ENCODE results near the gene CTIF.
A peak's percentile ranks its signal among the peaks of the same experiment; 100 is the strongest.
"Not testable (repeated sequence)": the region's sequence is repeated elsewhere in the genome, so short reads cannot be mapped to it uniquely, and the experiment has no call there.

Gene CTIF

DNA sequence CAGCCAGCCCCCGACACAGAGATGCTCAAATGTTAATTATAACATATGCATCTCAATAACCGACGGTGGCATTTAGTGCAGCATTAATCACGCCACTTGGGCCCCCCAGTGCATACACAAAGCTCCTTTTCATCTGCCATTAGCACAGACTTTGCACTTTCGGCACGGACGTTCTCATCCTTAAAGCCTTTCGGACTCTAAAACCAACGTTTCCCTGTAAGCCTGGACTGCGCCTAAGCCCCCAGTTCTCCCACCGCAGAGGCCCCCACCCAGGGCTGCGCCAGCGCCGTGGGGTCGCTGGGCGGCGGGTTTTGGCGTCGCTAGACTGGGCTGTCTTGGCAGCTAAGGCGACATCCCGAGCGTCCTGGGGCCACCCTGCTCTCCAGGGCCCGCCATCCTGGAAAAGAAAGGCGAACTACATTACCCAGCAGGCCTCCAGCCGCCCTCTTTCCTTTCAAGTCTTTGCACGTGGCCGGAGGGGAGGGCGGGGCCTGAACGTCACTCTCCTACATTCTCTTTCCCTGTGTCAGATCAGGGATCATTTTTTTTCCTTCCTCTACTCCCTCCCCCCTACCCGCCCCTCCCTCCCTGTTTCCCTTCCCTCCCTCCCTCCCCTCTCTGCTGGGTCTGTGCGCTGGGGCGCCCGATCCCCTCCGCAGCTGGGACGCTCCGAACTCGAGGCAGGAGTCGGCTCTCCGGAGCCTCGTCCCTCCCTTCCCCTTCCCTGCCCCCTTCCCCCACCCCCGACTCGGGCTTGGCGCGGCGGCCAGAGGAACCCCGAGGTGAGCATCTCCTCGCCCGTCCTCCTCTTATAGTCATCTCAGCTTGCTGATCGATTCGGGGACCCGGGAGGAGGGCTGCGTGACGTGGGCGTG, at the start of gene CTIF:
TSS of gene CTIF (plus strand) at position 501 of the 875 bp plus-strand sequence. CDS start 80,535 bp downstream, outside the sequence.
- peak; percentile 93 to 94 for DNase-seq (ENCODE audit: low read depth in 2 of 2)

DNA sequence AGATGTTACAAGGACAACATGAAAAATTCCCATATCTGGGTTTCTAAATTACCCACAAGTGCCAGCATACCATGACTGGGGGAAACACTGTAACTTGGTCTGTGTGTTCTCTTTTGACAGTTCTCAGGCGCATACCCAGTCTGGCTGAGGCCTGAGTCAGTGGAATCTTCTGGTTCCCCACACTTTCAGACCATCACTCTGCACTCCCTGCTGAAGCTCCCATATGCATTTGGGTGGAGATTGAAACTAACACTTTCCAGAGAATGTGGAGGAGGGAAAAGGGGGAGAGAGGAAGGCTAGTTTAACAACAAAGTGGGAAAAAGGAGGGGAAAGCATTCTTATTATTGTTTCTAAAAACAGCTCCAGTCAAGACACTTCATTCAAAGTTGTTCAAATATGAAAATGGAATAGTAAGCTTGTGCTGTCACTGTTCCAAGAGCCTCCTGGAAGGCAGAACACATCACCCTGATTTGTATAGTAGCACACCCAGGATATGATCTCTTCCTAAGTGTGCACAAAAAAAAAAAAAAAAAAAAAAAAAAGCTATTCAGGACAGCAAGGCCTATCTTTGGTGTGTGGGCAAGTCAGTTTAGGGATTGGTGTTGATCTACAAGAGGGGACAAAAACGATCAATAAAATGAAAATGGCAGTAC, 48.1 kb upstream of the CTIF start:
- DNase-seq (ENCODE audit: low read depth in 2 of 2), result no peak

DNA sequence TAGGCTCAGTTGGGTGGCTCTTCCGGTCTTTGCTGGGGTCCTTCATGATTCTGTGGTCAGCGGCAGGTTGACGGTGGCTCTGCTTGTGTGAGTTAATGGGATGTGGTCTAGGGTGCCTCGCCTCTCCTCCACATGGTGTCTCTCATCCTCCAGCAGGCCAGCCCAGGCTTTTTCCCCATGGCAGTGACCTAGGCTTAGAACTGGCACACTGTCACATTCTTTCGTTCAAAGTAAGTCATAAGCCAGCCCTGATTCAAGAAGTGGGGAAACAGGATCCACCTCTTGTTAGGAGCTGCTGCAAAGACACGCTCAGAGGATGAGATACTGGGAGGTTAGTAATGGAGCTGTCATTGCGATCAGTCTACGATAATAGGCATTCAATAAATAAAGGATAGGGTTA, 46.0 kb upstream of the CTIF start:
- DNase-seq (ENCODE audit: low read depth in 2 of 2), result no peak

DNA sequence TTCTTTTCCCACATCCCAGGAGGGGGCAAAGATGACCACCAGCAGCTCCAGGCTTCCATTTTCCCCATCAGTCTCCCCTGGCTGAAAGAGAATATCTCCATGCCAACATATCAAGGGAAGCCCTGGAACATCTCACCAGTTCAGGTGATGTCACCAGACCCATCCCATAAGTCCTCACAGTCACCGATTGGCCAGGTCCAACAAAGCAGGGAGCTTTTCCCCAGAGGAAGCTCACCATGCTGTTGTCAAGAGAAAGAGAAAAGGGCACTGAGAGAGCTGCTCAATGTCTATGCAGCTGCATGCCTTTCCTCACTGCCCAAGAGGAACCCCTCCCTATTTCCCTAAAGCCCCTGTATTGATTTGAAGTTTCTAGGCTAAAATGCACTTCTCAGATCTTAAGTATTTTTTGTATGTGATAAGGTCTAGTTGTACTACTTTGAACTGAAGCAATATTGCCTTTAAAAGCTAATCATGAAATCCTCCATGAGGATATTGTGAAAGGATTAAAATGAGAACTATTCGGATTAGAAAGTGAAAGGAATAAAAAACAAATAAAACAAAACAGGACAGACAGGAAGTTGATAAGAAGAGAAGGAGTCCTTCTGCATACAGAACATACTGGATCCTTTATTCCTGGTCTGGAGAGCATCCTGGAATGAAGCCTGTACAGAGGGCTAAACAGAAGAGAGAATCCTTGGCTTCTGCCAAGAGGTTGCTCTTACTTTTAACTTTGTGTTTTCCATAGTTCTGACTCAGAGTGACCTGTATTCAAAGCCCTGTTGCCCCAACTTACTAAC, 45.2 kb upstream of the CTIF start:
- no peak for DNase-seq (ENCODE audit: low read depth in 2 of 2)

DNA sequence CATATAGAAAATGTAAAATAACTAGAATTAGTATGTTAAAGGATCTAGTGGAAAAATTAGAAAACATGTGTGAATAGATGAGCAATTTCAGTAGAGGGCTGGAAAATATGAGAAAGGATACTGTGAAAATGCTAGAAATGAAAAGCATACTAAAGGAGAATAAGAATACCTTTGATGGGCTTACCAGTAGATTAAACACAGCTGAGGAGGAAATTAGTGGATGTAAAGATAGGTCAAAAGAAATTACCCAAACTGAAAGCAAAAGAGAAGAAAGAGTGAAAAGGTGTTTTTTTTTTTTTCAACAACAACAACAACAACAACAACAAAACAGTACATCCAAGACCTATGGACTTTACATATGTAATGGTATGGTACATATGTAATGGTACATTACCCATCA, 41.0 kb upstream of the CTIF start:
- no peak for DNase-seq (ENCODE audit: low read depth in 2 of 2)

DNA sequence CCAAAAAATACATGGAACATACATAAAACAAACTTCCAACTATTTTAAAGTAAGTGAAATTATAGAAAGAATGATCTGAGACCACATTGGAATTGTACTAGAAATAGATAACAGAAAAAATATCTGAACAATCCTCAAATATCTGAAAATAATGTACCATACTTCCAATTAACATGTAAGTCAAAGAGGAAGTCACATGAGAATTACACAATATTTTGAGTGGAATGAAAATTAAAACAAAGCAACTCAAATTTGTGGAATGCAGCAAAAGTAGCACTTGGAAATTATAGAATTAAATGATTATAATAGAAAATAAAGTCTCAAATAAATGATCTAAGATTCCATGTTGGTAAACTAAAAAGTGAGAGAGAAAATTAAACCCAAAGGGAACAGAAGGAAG, 38.3 kb upstream of the CTIF start:
- DNase-seq (ENCODE audit: low read depth in 2 of 2), result no peak

DNA sequence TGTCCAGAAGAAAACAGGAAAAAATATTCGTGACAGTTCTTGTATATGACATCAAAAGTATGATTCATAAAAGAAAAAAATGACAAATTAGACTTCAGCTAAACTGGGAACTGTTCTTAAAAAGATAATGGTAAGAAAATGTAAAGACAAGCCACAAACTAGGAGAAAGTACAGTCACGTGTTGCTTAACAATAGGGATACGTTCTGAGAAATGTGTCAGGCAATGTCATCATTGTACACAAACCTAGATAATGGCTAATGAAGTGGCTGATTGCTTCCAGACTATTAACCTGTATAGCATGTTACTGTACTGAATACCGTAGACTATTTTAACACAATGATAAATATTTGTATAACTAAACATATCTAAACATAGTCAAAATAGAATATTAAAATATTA, 35.9 kb upstream of the CTIF start:
- DNase-seq (ENCODE audit: low read depth in 2 of 2), result no peak

DNA sequence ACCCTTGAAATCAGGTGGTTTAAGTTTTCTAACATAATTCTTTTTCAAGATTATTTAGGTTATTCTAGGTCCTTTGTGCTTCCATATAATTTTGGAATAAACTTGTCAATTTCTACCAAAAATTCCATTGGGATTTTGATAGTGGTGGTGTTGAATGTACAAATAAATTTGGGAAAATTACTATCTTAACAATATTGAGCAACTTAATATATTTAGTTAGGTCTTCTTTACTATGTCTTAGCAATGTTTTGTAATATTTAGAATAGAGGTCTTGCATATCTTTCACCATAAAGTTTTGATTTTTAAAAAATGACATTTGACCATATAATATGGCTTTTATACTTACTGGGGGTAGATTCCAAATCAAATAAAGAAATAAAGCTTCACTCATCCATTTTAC, 34.0 kb upstream of the CTIF start:
- no peak for DNase-seq (ENCODE audit: low read depth in 2 of 2)

DNA sequence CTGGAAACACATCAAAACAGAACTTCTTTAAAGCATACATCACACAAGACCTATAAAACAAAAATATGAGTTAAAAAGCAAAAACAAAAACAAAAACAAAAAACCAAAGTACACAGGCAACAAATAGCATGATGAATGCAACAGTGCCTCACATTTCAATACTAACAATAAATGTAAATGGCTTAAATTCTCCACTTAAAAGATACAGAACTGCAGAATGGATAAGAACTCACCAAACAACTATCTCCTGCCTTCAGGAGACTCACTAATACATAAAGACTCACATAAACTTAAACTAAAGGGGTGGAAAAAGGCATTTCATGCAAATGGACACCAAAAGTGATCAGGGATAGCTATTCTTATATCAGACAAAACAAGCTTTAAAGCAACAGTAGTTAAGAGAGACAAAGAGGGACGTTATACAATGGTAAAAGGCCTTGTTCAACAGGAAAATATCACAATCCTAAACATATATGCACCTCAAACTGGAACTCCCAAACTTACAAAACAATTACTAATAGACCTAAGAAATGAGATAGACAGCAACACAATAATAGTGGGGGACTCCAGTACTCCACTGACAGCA, 31.8 kb upstream of the CTIF start:
- DNase-seq (ENCODE audit: low read depth in 2 of 2), result not testable (repeated sequence)

DNA sequence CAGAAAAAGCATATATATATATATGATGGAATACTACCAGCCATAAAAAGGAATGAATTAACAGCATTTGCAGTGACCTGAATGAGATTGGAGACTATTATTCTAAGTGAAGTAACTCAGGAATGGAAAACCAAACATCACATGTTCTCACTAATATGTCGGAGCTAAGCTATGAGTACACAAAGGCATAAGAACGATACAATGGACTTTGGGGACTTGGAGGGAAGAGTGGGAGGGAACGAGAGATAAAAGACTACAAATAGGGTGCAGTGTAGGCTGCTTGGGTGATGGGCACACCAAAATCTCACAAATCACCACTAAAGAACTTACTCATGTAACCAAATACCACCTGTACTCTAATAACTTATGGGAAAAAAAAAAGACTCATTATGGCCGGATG, 26.3 kb upstream of the CTIF start:
- DNase-seq (ENCODE audit: low read depth in 2 of 2), result not testable (repeated sequence)

DNA sequence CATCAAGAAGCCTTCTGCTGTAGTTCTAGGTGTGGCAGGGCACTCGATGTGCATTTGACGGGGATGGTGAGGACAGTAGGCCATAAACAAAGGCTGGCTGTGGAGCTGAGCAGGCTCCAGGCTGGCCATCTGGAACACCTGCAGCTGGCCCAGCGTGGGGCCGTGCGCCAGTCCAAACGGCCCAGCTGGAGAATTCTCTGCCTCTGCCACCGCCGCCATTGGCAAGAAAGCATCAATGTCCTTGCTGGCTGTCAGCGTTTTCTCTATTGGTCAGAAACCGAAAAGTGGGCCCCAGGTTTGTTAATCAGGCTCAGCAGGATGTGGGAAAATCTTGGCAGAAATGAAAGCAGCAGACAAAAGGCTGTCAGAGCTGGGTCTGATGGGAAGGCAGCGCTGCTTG, 24.0 kb upstream of the CTIF start:
- DNase-seq (ENCODE audit: low read depth in 2 of 2), result no peak

DNA sequence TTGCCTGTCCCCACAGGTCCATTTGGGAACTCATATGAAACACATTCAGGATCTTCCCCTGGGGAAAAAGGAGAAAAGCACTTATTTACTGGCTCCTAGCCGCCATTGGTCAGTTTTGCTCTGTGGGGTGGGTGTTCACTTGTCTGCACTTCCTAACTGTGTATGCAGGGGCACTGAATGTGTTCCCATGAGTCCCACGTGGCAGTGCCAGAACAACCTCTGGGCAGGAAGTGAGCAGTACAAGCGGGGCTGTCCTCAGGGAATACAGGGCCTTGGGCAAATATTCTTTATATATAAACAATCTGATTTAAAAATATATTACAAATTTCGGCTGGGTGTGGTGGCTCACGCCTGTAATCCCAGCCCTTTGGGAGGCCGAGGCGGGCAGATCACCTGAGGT, 21.8 kb upstream of the CTIF start:
- DNase-seq (ENCODE audit: low read depth in 2 of 2), result no peak

DNA sequence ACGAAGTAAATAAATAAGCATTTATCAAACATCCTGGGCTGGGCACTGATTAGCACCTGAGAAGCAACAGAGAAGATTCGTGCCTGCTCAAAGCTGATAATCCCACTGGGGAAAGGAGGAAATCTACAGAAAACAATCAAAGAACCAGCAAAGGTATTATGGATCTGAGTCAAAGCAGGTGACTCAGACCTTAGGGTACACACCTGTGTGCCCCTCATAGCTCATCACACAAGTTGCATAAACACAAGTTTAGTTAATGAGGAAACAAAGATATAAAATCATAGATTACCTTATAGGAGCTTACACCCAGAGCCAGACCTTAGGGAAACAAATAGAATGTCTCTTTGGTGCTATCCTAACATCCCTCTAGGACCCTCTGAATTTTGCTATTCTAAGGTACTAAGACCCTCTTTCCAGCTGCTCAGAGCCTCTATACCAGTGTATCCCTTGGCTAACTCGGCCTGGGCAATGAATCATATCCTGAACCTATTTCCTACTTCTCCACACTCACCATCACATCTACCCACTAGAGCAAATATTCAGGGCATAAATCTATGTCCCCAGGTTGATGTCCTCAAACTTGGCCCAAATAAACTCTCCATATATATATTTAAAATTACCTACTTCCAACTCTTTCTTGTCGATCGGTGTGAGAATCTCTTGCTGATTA, 19.3 kb upstream of the CTIF start:
- no peak for DNase-seq (ENCODE audit: low read depth in 2 of 2)

DNA sequence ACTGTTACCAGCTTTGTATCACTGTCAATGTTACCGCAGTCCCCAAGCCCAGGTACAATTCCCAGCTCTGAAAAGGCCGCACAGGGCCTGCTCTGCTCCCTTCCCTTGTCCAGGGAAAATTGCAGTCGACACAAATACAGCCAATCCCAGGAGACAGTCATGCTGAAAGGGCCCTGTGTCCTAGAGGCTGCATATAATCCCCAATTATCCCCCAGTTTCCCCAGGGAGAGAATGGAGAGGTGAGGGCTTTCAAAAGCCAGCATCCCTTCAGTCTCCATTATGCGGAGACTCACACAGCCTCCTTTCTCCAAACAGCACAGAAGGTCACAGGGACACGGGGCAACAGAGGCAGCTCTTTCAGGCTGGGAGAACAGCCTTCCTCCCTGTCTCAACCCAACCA, 17.1 kb upstream of the CTIF start:
- no peak for DNase-seq (ENCODE audit: low read depth in 2 of 2)

DNA sequence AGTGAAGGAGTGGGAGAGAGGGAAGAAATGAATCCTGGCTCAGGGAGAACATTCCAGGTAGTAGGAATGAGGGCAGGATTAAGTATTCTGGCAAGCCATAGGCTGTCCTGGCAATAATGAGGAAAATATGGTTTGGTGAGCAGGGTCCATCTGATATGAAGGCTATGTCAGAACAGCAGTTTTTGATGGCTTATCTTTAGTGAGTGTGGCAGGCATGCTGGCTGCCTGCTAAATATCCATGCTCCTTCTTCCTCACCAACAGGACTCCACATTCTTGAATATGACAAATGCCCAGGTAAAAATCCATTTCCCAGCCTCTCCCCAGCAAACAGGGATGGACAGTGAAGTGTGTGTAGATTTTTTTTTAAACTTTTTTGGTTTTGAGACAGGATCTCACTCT, 13.2 kb upstream of the CTIF start:
- no peak for DNase-seq (ENCODE audit: low read depth in 2 of 2)

DNA sequence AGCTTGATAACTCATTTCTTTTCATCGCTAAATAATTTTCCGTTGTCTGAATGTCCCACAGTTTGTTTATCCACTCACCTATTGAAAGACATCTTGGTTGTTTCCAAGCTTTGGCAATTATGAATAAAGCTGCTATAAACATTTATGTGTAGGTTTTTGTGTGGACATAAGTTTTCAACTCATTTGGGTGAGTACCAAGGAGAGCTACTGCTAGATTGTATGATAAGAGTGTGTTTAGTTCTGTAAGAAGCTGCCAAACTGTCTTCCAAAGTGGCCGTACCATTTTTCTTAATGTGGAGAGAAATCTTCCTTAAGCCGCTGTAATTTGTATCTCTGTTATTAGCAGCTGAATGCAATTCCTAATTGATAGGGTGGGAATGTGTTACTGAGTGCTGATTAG, 11.4 kb upstream of the CTIF start:
- DNase-seq (ENCODE audit: low read depth in 2 of 2), result no peak

DNA sequence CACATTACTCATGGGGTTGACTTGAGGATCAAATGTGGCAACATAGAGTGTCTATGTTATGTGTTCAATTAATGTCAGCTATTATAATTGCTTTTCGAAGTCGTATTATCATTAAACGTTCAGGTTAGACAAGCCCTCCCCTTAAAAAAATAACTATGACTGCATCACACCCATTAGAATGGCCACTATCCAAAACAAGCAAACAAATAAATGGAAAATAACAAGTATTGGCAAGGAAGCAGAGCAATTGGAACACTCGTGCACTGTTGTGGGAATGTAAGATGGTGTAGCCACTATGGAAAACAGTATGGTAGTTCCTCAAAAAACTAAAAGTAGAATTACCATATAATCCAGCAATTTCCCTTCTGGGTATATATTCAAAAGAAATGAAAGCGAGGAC, 10.0 kb upstream of the CTIF start:
- no peak for DNase-seq (ENCODE audit: low read depth in 2 of 2)

DNA sequence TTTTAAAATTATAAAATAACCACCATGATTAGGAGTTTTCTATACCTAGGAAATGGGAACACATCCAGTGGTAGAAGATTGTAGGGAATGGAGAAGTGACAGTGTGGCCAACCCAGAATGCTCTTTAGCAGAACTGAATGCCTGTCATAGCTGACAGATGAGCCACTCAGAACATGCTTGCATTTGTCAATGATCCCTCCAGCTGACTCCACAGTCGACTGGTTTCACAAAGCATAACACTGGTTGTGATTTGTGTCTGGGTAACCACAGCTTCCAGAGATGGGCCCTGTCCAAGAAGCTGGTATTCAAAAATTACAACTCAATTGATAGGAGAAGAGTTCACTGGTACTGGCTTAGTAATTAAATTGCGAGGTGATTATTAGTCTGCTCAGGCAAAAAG, 9.0 kb upstream of the CTIF start:
- DNase-seq (ENCODE audit: low read depth in 2 of 2), result peak; percentile 72 to 79

DNA sequence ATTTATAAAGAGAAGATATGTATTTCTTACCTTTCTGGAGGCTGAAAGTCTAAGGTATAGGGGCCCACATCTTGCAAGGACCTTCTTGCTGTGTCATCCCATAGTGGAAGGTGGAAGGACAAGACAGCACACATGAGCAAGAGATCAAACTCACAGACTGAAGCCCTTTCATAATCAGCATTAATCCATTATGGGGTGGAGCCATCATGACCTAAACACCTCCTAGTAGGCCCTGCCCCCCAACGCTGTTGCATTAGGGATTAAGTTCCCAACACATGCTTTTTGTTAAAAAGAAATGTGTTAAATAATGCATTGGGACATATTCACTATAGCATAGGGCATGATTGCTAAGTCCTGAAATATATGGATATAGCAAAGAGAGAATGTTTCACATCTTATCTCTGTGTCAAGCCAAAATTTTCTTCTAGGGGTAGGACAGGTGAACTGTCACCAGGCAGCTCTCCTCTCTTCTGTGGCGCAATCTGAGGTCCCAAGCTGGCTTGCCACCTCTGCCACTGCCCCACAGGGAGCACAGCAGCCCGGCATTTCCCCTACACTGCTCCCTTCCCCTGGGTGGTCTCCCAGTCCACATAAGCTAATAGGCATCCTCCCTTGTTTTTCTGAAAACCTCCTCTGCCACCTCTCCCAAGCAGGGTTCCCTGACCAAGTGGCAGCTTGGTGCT, 8.3 kb upstream of the CTIF start:
- DNase-seq (ENCODE audit: low read depth in 2 of 2), result peak in 1 of 2 experiments; percentile 29

DNA sequence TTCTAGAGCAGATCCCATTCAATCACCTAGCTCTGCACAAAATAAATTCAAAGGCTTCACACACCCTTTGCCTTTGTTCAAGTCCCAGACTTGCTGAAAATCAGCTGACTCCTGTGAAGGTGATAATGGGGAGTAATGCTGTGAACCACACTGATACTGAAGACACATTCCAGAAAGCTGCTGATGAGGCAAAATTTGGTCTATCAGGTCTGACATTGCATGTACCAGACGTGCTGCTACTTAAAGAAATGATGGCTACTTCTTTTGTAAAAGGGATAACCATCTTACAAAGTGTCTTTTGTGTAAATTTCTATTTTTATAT, 7.8 kb upstream of the CTIF start:
- DNase-seq (ENCODE audit: low read depth in 2 of 2), result no peak

DNA sequence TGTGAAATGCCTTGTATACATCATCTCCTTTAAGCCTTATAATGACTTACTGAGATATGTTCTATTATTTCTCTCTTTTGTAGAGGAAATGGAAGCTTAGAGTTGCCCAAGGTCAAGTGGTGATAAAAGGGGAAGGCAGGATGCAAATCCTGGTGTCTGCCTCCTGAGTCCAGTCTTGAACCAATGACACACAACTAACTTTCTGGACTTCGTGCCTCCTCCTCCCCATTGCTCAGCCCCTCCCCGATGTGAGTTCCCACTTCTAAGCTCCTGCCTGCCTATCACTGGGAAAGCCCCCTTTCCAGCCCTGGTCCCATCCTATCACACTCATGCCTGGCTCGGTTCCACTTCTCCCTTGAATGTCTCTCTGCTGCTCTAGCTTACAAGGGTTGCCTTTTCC, 6.9 kb upstream of the CTIF start:
- no peak for DNase-seq (ENCODE audit: low read depth in 2 of 2)
